ENCODE data around the gene SENP7.
"Not testable (repeated sequence)": the region's sequence is repeated elsewhere in the genome, so short reads cannot be mapped to it uniquely, and the experiment has no call there.

The SENP7 gene

DNA sequence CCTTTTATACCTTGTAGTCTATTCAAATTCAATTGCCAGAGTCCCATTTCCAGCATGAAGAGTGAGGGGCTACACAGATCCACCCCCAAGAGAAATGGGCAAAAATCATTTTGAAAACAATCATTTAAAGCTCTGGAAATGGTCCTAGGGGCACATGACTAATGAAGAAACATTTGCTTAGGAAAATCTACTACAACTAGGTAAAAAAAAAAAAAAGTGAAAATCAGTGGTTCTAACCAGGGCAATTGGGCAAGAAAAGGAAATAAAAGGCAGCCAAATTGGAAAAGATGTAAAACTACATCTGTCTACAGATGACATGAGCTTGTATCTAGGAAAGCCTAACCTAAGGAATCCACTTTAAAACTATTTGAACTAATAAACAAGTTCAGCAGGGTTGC is 202.0 kb downstream of the SENP7 start:
- no peak for DNase-seq
- Histone ChIP-seq H3K9me3 (ENCODE audit: severe bottlenecking) (peaks cover 23% of the 10 kb centered on the region), H3K27me3 (ENCODE audit: insufficient read depth, low read depth, severe bottlenecking) (no peaks in the 10 kb centered on the region), H3K36me3 (peaks cover 100% of the 10 kb centered on the region), H3K27ac (no peak overlapping the region), H3K4me3 (ENCODE audit: low read depth, low read length) (no peak overlapping the region)
- TF ChIP-seq, protein P1, sequence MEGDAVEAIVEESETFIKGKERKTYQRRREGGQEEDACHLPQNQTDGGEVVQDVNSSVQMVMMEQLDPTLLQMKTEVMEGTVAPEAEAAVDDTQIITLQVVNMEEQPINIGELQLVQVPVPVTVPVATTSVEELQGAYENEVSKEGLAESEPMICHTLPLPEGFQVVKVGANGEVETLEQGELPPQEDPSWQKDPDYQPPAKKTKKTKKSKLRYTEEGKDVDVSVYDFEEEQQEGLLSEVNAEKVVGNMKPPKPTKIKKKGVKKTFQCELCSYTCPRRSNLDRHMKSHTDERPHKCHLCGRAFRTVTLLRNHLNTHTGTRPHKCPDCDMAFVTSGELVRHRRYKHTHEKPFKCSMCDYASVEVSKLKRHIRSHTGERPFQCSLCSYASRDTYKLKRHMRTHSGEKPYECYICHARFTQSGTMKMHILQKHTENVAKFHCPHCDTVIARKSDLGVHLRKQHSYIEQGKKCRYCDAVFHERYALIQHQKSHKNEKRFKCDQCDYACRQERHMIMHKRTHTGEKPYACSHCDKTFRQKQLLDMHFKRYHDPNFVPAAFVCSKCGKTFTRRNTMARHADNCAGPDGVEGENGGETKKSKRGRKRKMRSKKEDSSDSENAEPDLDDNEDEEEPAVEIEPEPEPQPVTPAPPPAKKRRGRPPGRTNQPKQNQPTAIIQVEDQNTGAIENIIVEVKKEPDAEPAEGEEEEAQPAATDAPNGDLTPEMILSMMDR (IDR thresholded peaks at IDR 0.05; ENCODE audit: low read depth, low read length), result no peak

DNA sequence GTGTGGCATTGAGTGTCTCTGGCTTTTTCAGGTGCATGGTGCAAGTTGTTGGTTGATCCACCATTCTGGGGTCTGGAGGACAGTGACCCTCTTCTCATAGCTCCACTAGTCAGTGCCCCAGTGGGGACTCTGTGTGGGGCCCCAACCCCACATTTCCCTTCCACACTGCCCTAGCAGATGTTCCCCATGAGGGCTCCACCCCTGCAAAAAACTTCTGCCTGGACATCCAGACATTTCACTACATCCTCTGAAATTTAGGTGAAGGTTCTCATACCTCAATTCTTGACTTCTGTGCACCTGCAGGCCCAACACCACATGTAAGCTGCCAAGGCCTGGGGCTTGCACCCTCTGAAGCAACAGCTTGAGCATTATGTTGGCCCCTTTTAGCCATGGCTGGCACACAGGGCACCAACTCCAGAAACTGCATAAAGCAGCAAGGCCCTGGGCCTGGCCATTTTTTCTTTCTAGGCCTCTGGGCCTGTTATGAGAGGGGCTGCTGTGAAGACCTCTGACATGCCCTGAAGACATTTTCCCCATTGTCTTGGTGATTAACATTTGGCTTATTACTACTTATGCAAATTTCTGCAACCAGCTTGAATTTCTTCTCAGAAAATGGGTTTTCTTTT is 204.8 kb downstream of the SENP7 start:
- H3K4me3 ChIP-seq (ENCODE audit: low read depth, low read length); H3K27ac ChIP-seq; DNase-seq; H3K27me3 ChIP-seq (ENCODE audit: insufficient read depth, low read depth, severe bottlenecking): not testable (repeated sequence)
- Histone ChIP-seq H3K36me3 (peaks cover 100% of the 10 kb centered on the region), H3K9me3 (ENCODE audit: severe bottlenecking) (peaks cover 23% of the 10 kb centered on the region)

DNA sequence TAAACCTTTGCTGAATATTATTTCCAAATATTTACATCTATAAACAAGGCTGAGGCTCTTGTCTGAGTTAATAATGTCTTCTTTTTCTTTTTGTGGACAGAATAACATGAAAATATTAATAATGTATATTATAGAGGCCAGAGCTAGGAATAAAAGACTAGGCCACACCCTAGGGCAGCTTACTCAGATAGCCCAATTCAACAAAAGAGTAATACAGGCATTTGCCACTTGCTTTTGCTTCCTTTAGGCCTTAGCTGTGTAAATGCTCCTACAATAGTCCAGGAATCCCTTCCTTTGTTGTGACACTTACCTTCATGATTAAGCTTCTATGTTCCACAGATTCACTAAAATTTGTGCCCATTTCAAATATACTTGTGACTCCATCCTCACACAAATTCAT is 209.2 kb downstream of the SENP7 start:
- Histone ChIP-seq H3K4me3 (ENCODE audit: low read depth, low read length) (no peak overlapping the region), H3K27me3 (ENCODE audit: insufficient read depth, low read depth, severe bottlenecking) (no peaks in the 10 kb centered on the region), H3K9me3 (ENCODE audit: severe bottlenecking) (peaks cover 22% of the 10 kb centered on the region), H3K36me3 (peaks cover 100% of the 10 kb centered on the region), H3K27ac (no peak overlapping the region)
- no peak for DNase-seq
- TF ChIP-seq, protein P1 (IDR thresholded peaks at IDR 0.05; ENCODE audit: low read depth, low read length), result no peak

DNA sequence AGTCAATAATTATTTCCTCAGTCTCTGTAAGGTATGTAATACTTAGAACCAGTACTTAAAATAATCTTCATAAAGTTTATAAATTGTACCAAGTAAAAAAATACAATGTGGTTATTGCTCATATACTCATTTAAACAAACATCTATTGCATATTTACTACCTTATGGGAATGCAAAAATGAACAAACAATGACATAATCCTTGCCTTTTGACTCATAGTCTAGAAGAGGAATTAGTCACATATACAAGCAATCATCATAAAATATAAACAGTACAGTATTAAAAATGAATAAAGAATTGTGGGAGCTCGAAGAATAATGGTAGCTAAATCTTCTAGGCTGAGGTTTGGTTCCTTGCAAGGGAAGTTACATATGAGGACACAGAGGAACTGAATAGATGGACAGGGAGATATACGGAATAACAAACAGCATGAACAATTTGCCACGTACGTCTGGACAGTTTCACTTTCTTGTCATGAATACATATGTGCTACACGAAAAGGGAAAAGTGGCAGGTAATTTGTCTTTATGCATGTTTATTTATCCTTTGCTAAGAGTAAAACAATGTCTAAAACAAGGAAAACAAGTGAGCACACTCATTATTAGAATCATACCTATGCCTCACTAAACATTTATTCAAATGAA is 209.8 kb downstream of the SENP7 start:
- DNase-seq, result no peak
- Histone ChIP-seq H3K9me3 (ENCODE audit: severe bottlenecking) (peaks cover 24% of the 10 kb centered on the region), H3K27ac (no peak overlapping the region), H3K36me3 (peaks cover 100% of the 10 kb centered on the region), H3K4me3 (ENCODE audit: low read depth, low read length) (no peak overlapping the region), H3K27me3 (ENCODE audit: insufficient read depth, low read depth, severe bottlenecking) (no peaks in the 10 kb centered on the region)
- TF ChIP-seq, protein P1 (IDR thresholded peaks at IDR 0.05; ENCODE audit: low read depth, low read length), result no peak

DNA sequence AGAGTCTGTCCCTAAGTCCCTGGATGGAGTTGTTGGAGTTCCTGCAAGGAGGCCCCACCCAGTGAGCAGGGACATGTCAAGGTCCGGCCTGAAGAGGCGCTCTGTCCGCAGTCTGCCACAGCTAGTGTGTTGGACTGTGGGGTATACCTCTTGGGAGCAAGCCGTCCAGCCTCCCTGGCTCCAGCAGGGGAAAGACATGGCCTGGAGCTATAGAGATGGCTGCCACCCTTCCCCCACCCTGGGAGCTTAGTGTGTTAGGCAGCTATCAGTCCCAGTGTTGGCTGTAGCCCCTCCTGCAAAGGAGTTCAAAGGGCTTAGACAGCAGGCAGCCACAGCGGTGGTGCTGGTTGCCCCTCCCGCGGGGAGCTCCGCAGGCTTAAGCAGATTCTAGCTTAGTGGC is 212.9 kb downstream of the SENP7 start:
- peaks cover 21% of the 10 kb centered on the region for H3K9me3 ChIP-seq (ENCODE audit: severe bottlenecking)
- H3K27me3 ChIP-seq (ENCODE audit: insufficient read depth, low read depth, severe bottlenecking), result no peaks in the 10 kb centered on the region
- no peak overlapping the region for H3K27ac ChIP-seq
- peaks cover 83% of the 10 kb centered on the region for H3K36me3 ChIP-seq
- DNase-seq, result no peak
- H3K4me3 ChIP-seq (ENCODE audit: low read depth, low read length), result no peak overlapping the region
- TF ChIP-seq, protein P1 (IDR thresholded peaks at IDR 0.05; ENCODE audit: low read depth, low read length), result no peak

DNA sequence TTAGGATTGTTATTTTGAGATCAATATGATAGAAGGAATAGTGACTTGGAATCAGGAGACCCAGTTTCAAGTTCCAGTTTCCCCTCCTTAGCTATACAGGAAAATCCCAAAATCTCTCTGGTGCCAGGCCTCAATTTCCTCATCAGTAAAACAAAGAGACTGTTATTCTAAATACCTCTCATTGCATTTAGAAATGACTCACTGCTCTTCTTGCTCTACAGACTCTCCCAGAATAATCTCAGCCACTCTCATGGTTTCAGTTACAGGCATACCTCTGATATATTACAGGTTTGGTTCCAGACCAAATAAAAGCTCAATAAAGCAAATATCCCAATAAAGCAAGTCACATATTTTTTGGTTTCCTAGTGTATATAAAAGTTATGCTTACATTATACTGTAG is 221.0 kb downstream of the SENP7 start:
- Histone ChIP-seq H3K27ac (no peak overlapping the region), H3K36me3 (peaks cover 79% of the 10 kb centered on the region), H3K4me3 (ENCODE audit: low read depth, low read length) (no peak overlapping the region), H3K9me3 (ENCODE audit: severe bottlenecking) (peaks cover 3% of the 10 kb centered on the region), H3K27me3 (ENCODE audit: insufficient read depth, low read depth, severe bottlenecking) (no peaks in the 10 kb centered on the region)
- no peak for DNase-seq
- TF ChIP-seq, protein P1 (IDR thresholded peaks at IDR 0.05; ENCODE audit: low read depth, low read length), result no peak

Measured in WERI-Rb-1 (cell line).